SKM-1 (cell line): ENCODE measurements around the gene SLC6A15.

ENCODE experiments used
- DNase-seq: peaks from one replicate; lab custom pipeline; 2025; ENCODE audit not compliant: unreplicated experiment; lab: John Stamatoyannopoulos, UW

Gene SLC6A15

GRCh38 chr12:84912198-84913128 lies at the start of gene SLC6A15:
Gene SLC6A15, minus strand, starts transcription at chr12:84912799. Its CDS starts 20,679 bp downstream, at chr12:84892120.
- DNase-seq = peak; percentile 17

- DNase-seq = no peak
Observed at GRCh38 chr12:84960918-84961317, 48.3 kb upstream of the SLC6A15 start.

- no peak for DNase-seq
Observed at GRCh38 chr12:84955298-84955697, 42.7 kb upstream of the SLC6A15 start.

GRCh38 chr12:84954415-84954814 lies 41.8 kb upstream of the SLC6A15 start:
- no peak for DNase-seq

GRCh38 chr12:84950971-84951546 lies 38.5 kb upstream of the SLC6A15 start:
- DNase-seq = no peak

GRCh38 chr12:84946753-84947152 lies 34.2 kb upstream of the SLC6A15 start:
- DNase-seq = no peak

GRCh38 chr12:84937415-84937814 lies 24.8 kb upstream of the SLC6A15 start:
- DNase-seq = no peak

- DNase-seq = no peak
Observed at GRCh38 chr12:84929501-84929900, 16.9 kb upstream of the SLC6A15 start.

- no peak for DNase-seq
Observed at GRCh38 chr12:84924981-84925380, 12.4 kb upstream of the SLC6A15 start.

- DNase-seq = no peak
Observed at GRCh38 chr12:84922693-84923092, 10.1 kb upstream of the SLC6A15 start.

GRCh38 chr12:84920331-84920730 lies 7.7 kb upstream of the SLC6A15 start:
- no peak for DNase-seq

GRCh38 chr12:84919271-84919670 lies 6.7 kb upstream of the SLC6A15 start:
- DNase-seq = no peak

GRCh38 chr12:84913129-84913515 lies 523 bp upstream of the SLC6A15 start:
- no peak for DNase-seq

- DNase-seq = peak; percentile 20
Observed at GRCh38 chr12:84911271-84912197, 1.1 kb downstream of the SLC6A15 start.

GRCh38 chr12:84910549-84911241 lies 1.9 kb downstream of the SLC6A15 start:
- DNase-seq = no peak

- DNase-seq = no peak
Observed at GRCh38 chr12:84904051-84904450, 8.5 kb downstream of the SLC6A15 start.

- DNase-seq = no peak
Observed at GRCh38 chr12:84891106-84891838, 21.3 kb downstream of the SLC6A15 start.

GRCh38 chr12:84889818-84890217 lies 22.8 kb downstream of the SLC6A15 start:
- DNase-seq = no peak

- no peak for DNase-seq
Observed at GRCh38 chr12:84888861-84889260, 23.7 kb downstream of the SLC6A15 start.

- no peak for DNase-seq
Observed at GRCh38 chr12:84877340-84877739, 35.3 kb downstream of the SLC6A15 start.
